Stimulated activated memory B cell treated with anti-CD40 and anti-IgM and Interleukin-4, amounts not matched to agents 10 μg/mL and 1 μg/mL and 100 μg/mL, for 72 hours (primary cell): Measurements from ENCODE around the gene ARHGEF4.

Experiments
- ATAC-seq: fragments of 150-1000 bp; cut with Tn5 transposase; 2 replicates; pipeline ENCODE4 v1.10.0; 2021
- H3K27ac Mint-ChIP-seq: one replicate; pipeline ENCODE4 v1.8.0; 2022; ENCODE audit warnings: mild to moderate bottlenecking, mixed read lengths
- H3K27me3 Mint-ChIP-seq: one replicate; pipeline ENCODE4 v1.8.0; 2022; ENCODE audit warnings: mixed read lengths
- H3K36me3 Mint-ChIP-seq: one replicate; pipeline ENCODE4 v1.8.0; 2022; ENCODE audit warnings: mixed read lengths
- H3K4me1 Mint-ChIP-seq: one replicate; pipeline ENCODE4 v1.8.0; 2022; ENCODE audit warnings: mixed read lengths
- H3K4me3 Mint-ChIP-seq: one replicate; pipeline ENCODE4 v1.8.0; 2022; ENCODE audit warnings: mild to moderate bottlenecking, moderate library complexity, mixed read lengths
- H3K9me3 Mint-ChIP-seq: one replicate; pipeline ENCODE4 v1.8.0; 2022; ENCODE audit warnings: mixed read lengths

Gene ARHGEF4

GRCh38 chr2:131036269-131036668 is 199.6 kb downstream of the ARHGEF4 start:
- Mint-ChIP-seq H3K27me3 (peaks cover 77% of the 10 kb centered on the region), H3K4me3 (no peak overlapping the region), H3K9me3 (no peaks in the 10 kb centered on the region), H3K36me3 (no peaks in the 10 kb centered on the region), H3K27ac (no peak overlapping the region), H3K4me1 (peaks cover 12% of the 10 kb centered on the region)
- ATAC-seq: no peak

GRCh38 chr2:131036696-131037397 is 200.1 kb downstream of the ARHGEF4 start:
- ATAC-seq: no peak
- H3K4me3 Mint-ChIP-seq: no peak overlapping the region

GRCh38 chr2:131037398-131038257 is 200.9 kb downstream of the ARHGEF4 start:
- no peak for ATAC-seq
- Mint-ChIP-seq H3K4me1 (peaks cover 17% of the 10 kb centered on the region), H3K27me3 (peaks cover 75% of the 10 kb centered on the region), H3K27ac (no peak overlapping the region), H3K36me3 (no peaks in the 10 kb centered on the region), H3K9me3 (no peaks in the 10 kb centered on the region), H3K4me3 (no peak overlapping the region)

More at GRCh38 chr2:131036696-131037397, 200.1 kb downstream of the ARHGEF4 start:
- H3K4me1 Mint-ChIP-seq: peaks cover 17% of the 10 kb centered on the region
- peaks cover 82% of the 10 kb centered on the region for H3K27me3 Mint-ChIP-seq
- no peaks in the 10 kb centered on the region for H3K9me3 Mint-ChIP-seq
- no peaks in the 10 kb centered on the region for H3K36me3 Mint-ChIP-seq
- no peak overlapping the region for H3K27ac Mint-ChIP-seq

- no peaks in the 10 kb centered on the region for H3K36me3 Mint-ChIP-seq
- H3K27ac Mint-ChIP-seq: no peak overlapping the region
- H3K4me1 Mint-ChIP-seq: peaks cover 17% of the 10 kb centered on the region
- peaks cover 67% of the 10 kb centered on the region for H3K27me3 Mint-ChIP-seq
- H3K4me3 Mint-ChIP-seq: no peak overlapping the region
- ATAC-seq: no peak
- no peaks in the 10 kb centered on the region for H3K9me3 Mint-ChIP-seq
Observed at GRCh38 chr2:131038258-131039100, 201.8 kb downstream of the ARHGEF4 start.

- H3K27ac Mint-ChIP-seq: no peak overlapping the region
- no peaks in the 10 kb centered on the region for H3K9me3 Mint-ChIP-seq
- no peak for ATAC-seq
- no peaks in the 10 kb centered on the region for H3K36me3 Mint-ChIP-seq
- H3K27me3 Mint-ChIP-seq: peaks cover 61% of the 10 kb centered on the region
- H3K4me1 Mint-ChIP-seq: peaks cover 17% of the 10 kb centered on the region
- no peak overlapping the region for H3K4me3 Mint-ChIP-seq
Observed at GRCh38 chr2:131039101-131039440, 202.4 kb downstream of the ARHGEF4 start.

- Mint-ChIP-seq H3K36me3 (no peaks in the 10 kb centered on the region), H3K4me3 (no peak overlapping the region), H3K27me3 (peaks cover 57% of the 10 kb centered on the region), H3K9me3 (no peaks in the 10 kb centered on the region), H3K27ac (no peak overlapping the region), H3K4me1 (peaks cover 17% of the 10 kb centered on the region)
- no peak for ATAC-seq
Observed at GRCh38 chr2:131039535-131039907, 202.8 kb downstream of the ARHGEF4 start.

- no peak for ATAC-seq
- Mint-ChIP-seq H3K36me3 (no peaks in the 10 kb centered on the region), H3K27ac (no peak overlapping the region), H3K4me1 (peaks cover 17% of the 10 kb centered on the region), H3K27me3 (peaks cover 57% of the 10 kb centered on the region), H3K9me3 (no peaks in the 10 kb centered on the region), H3K4me3 (no peak overlapping the region)
Observed at GRCh38 chr2:131039908-131040660, 203.4 kb downstream of the ARHGEF4 start.

- no peak overlapping the region for H3K27ac Mint-ChIP-seq
- peaks cover 52% of the 10 kb centered on the region for H3K27me3 Mint-ChIP-seq
- H3K9me3 Mint-ChIP-seq: no peaks in the 10 kb centered on the region
- ATAC-seq: no peak
- H3K4me3 Mint-ChIP-seq: no peak overlapping the region
- peaks cover 17% of the 10 kb centered on the region for H3K4me1 Mint-ChIP-seq
- H3K36me3 Mint-ChIP-seq: no peaks in the 10 kb centered on the region
Observed at GRCh38 chr2:131040661-131041401, 204.1 kb downstream of the ARHGEF4 start.

- no peak for ATAC-seq
- no peak overlapping the region for H3K4me3 Mint-ChIP-seq
- no peaks in the 10 kb centered on the region for H3K9me3 Mint-ChIP-seq
- H3K27me3 Mint-ChIP-seq: peaks cover 44% of the 10 kb centered on the region
- peaks cover 3% of the 10 kb centered on the region for H3K36me3 Mint-ChIP-seq
- peaks cover 17% of the 10 kb centered on the region for H3K4me1 Mint-ChIP-seq
- no peak overlapping the region for H3K27ac Mint-ChIP-seq
Observed at GRCh38 chr2:131041402-131042147, 204.9 kb downstream of the ARHGEF4 start.

- no peak for ATAC-seq
- Mint-ChIP-seq H3K4me1 (peaks cover 17% of the 10 kb centered on the region), H3K27ac (no peak overlapping the region)
Observed at GRCh38 chr2:131042148-131042775, 205.5 kb downstream of the ARHGEF4 start.

GRCh38 chr2:131043199-131044074 is 206.7 kb downstream of the ARHGEF4 start:
- Mint-ChIP-seq H3K4me1 (peaks cover 17% of the 10 kb centered on the region), H3K9me3 (no peaks in the 10 kb centered on the region), H3K4me3 (no peak overlapping the region), H3K27ac (no peak overlapping the region), H3K36me3 (peaks cover 21% of the 10 kb centered on the region), H3K27me3 (peaks cover 29% of the 10 kb centered on the region)
- no peak for ATAC-seq

More at GRCh38 chr2:131042148-131042775, 205.5 kb downstream of the ARHGEF4 start:
- Mint-ChIP-seq H3K36me3 (peaks cover 10% of the 10 kb centered on the region), H3K27me3 (peaks cover 37% of the 10 kb centered on the region), H3K4me3 (no peak overlapping the region), H3K9me3 (no peaks in the 10 kb centered on the region)

GRCh38 chr2:131044075-131044756 is 207.5 kb downstream of the ARHGEF4 start:
- Mint-ChIP-seq H3K4me3 (no peak overlapping the region), H3K27ac (no peak overlapping the region), H3K36me3 (peaks cover 29% of the 10 kb centered on the region), H3K9me3 (no peaks in the 10 kb centered on the region), H3K4me1 (peaks cover 17% of the 10 kb centered on the region), H3K27me3 (peaks cover 25% of the 10 kb centered on the region)
- no peak for ATAC-seq
